ENCODE data around the gene ATP5IF1.

GRCh38 chr1:28280501-28280900, 44.6 kb downstream of the ATP5IF1 start:
- TF ChIP-seq, protein P1, sequence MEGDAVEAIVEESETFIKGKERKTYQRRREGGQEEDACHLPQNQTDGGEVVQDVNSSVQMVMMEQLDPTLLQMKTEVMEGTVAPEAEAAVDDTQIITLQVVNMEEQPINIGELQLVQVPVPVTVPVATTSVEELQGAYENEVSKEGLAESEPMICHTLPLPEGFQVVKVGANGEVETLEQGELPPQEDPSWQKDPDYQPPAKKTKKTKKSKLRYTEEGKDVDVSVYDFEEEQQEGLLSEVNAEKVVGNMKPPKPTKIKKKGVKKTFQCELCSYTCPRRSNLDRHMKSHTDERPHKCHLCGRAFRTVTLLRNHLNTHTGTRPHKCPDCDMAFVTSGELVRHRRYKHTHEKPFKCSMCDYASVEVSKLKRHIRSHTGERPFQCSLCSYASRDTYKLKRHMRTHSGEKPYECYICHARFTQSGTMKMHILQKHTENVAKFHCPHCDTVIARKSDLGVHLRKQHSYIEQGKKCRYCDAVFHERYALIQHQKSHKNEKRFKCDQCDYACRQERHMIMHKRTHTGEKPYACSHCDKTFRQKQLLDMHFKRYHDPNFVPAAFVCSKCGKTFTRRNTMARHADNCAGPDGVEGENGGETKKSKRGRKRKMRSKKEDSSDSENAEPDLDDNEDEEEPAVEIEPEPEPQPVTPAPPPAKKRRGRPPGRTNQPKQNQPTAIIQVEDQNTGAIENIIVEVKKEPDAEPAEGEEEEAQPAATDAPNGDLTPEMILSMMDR (IDR thresholded peaks at IDR 0.05) = no peak
- no peak for TF ChIP-seq POLR2A (IDR thresholded peaks at IDR 0.05)
